Natural killer cell treated with Interleukin-12 subunit alpha and Interleukin-12 subunit beta and Interleukin-15 and Interleukin-18, amount 100 ng/mL, for 72 hours (primary cell): Measurements from ENCODE around the gene FARS2. TPM values are rescaled to one million over a fixed set of nuclear protein-coding genes. Genes with fewer than 3 reads are reported as not detected.

Experiments used
- ATAC-seq, 2 donors: fragments of 150-1000 bp; cut with Tn5 transposase in 1 of 2; sonication (Bioruptor Pico), chemical (Tn5 transposase) in 1 of 2; 2 replicates each; pipeline ENCODE4 v1.10.0; 2021
- DNase-seq: peaks from one replicate; pipeline ENCODE4 v3.0.0; 2022; ENCODE audit warnings: low spot score
- H3K27ac Mint-ChIP-seq, 2 donors: 1 replicate in 1 of 2; 2 replicates in 1 of 2; pipeline ENCODE4 v1.8.0; 2022; ENCODE audit warnings: mixed read lengths in 2 of 2, mild to moderate bottlenecking in 1 of 2, moderate library complexity in 1 of 2
- H3K27me3 Mint-ChIP-seq, 2 donors: 1 replicate in 1 of 2; 2 replicates in 1 of 2; pipeline ENCODE4 v1.8.0; 2022; ENCODE audit warnings: mixed read lengths in 2 of 2
- H3K36me3 Mint-ChIP-seq: one replicate; pipeline ENCODE4 v1.8.0; 2022; ENCODE audit warnings: mixed read lengths
- H3K4me1 Mint-ChIP-seq, 2 donors: 1 replicate in 1 of 2; 2 replicates in 1 of 2; pipeline ENCODE4 v1.8.0; 2022; ENCODE audit warnings: low read depth in 2 of 2, mixed read lengths in 2 of 2, mild to moderate bottlenecking in 1 of 2
- H3K4me3 Mint-ChIP-seq: one replicate; pipeline ENCODE4 v1.8.0; 2022; ENCODE audit warnings: mixed read lengths
- H3K9me3 Mint-ChIP-seq: 2 replicates; pipeline ENCODE4 v1.8.0; 2022; ENCODE audit warnings: mixed read lengths
- total RNA-seq, 2 donors: library from RNA; stranded (reverse); gene quantifications; one replicate each; pipeline ENCODE4 v1.2.3, GENCODE V29; 2022

Gene FARS2
- total RNA-seq, 2 donors from 2014 or later = 20.4 to 41.7 TPM

DNA sequence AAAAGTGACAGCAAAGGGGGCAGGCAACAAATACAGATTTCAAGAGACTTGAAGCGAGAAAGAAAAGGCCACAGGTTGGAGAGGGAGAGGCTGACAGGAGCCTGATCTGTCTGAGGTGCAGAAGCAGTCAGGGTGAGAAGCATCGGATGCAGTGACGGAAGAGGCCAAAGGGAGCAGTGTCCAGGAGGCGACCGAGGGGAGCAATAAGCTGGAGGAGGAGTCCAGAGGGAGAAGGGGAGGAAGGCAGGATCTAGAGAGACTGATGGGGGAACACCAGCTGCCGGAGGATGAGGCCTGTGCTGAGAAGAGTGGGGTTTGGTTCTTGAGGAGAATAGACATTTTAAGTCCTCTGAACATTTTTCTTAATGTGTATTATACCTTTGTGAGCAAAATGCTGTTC, 23.8 kb downstream of the FARS2 start:
- no peak for ATAC-seq
- Mint-ChIP-seq H3K9me3 (no peaks in the 10 kb centered on the region), H3K4me1 (peaks cover 29 to 55% of the 10 kb centered on the region in 2 donors), H3K36me3 (no peaks in the 10 kb centered on the region), H3K27ac (no peak overlapping the region), H3K27me3 (no peaks in the 10 kb centered on the region), H3K4me3 (no peak overlapping the region)
- DNase-seq = no peak

- no peaks in the 10 kb centered on the region for H3K36me3 Mint-ChIP-seq
- H3K4me1 Mint-ChIP-seq = peaks cover 26 to 51% of the 10 kb centered on the region in 2 donors
- no peak overlapping the region for H3K4me3 Mint-ChIP-seq
- H3K27me3 Mint-ChIP-seq = no peaks in the 10 kb centered on the region
- DNase-seq = no peak
- no peak overlapping the region for H3K27ac Mint-ChIP-seq
- no peak for ATAC-seq
- H3K9me3 Mint-ChIP-seq = no peaks in the 10 kb centered on the region
Observed at GRCh38 chr6:5285526-5285925, 24.2 kb downstream of the FARS2 start.

GRCh38 chr6:5286780-5287179, 25.5 kb downstream of the FARS2 start:
- no peak overlapping the region for H3K27ac Mint-ChIP-seq
- no peak for DNase-seq
- no peak overlapping the region for H3K4me3 Mint-ChIP-seq
- ATAC-seq = no peak
- H3K4me1 Mint-ChIP-seq = peaks cover 27 to 40% of the 10 kb centered on the region in 2 donors
- no peaks in the 10 kb centered on the region for H3K9me3 Mint-ChIP-seq
- no peaks in the 10 kb centered on the region for H3K27me3 Mint-ChIP-seq
- H3K36me3 Mint-ChIP-seq = no peaks in the 10 kb centered on the region

DNA sequence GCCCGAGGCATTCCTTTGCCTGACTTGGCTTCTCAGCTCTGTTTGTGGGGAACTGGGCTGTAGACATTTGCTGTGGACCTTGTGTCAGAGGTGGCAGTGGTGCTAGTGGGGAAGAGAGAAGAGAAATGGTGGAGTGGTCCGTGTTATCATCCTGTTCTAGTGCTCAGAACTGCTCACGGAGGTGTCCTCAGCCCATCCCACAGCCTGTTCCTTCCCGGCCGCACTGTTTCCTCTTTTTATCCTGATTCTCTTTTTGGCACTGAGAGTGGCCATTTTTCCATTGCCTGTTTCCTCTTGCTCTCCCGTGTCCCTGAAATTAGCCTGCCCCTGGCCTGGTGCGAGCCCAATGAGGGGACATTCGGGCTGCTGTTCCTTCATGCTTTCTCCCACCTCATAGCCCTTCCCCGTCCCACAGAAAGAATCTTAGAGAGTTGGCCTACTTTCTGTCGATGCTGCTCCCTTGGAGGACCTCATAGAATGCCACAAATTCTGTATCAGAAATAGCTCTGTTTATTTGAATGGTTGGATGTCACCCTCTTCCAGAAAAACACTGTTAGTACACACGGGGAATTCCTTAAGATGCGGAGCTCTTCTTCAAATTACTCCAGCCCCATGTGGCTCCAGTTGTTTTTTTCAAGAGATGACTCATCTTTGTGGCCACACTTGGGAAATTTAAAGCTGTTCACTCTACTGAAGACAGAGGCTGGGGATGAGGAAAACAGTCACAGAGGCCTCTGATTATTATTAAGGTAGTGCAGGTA, 26.1 kb downstream of the FARS2 start:
- H3K9me3 Mint-ChIP-seq = no peaks in the 10 kb centered on the region
- ATAC-seq = no peak
- peak overlapping the region in 1 of 2 donors; percentile 32 for H3K27ac Mint-ChIP-seq
- H3K36me3 Mint-ChIP-seq = peaks cover 4% of the 10 kb centered on the region
- peaks cover 29 to 39% of the 10 kb centered on the region in 2 donors for H3K4me1 Mint-ChIP-seq
- no peak for DNase-seq
- no peak overlapping the region for H3K4me3 Mint-ChIP-seq
- no peaks in the 10 kb centered on the region for H3K27me3 Mint-ChIP-seq

GRCh38 chr6:5287966-5288297, 26.6 kb downstream of the FARS2 start:
- no peak for DNase-seq
- Mint-ChIP-seq H3K36me3 (peaks cover 5% of the 10 kb centered on the region), H3K4me1 (peaks cover 34 to 41% of the 10 kb centered on the region in 2 donors), H3K27ac (peak overlapping the region; percentile 31 to 32), H3K4me3 (no peak overlapping the region), H3K9me3 (no peaks in the 10 kb centered on the region), H3K27me3 (no peaks in the 10 kb centered on the region)
- ATAC-seq = no peak

DNA sequence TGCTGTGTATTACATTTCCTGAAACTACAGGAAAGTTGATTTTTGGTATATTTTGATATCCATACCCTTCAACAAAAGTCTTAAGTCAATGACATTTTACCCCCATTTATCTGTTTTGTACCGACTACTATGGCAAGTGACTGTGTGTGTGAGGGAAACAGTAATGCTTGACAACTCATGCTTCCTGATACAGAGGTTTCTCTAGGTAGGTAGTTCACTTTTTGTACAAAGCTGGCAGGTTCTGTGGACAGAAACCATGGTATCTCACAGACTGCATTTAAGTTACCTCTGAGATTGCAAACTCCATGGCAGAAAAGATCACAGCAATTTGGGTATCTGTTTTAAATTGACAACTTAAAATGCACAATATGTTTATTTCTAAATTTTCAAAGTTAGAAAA, 28.8 kb downstream of the FARS2 start:
- H3K27me3 Mint-ChIP-seq = no peaks in the 10 kb centered on the region
- peaks cover 5% of the 10 kb centered on the region for H3K36me3 Mint-ChIP-seq
- no peak for ATAC-seq
- peaks cover 42 to 46% of the 10 kb centered on the region in 2 donors for H3K4me1 Mint-ChIP-seq
- no peak overlapping the region for H3K4me3 Mint-ChIP-seq
- H3K27ac Mint-ChIP-seq = no peak overlapping the region
- no peak for DNase-seq
- no peaks in the 10 kb centered on the region for H3K9me3 Mint-ChIP-seq

GRCh38 chr6:5290500-5290899, 29.2 kb downstream of the FARS2 start:
- ATAC-seq (no peak), DNase-seq (no peak)
- Mint-ChIP-seq H3K4me3 (no peak overlapping the region), H3K27ac (peak overlapping the region in 1 of 2 donors; percentile 38), H3K27me3 (no peaks in the 10 kb centered on the region), H3K9me3 (no peaks in the 10 kb centered on the region), H3K4me1 (peaks cover 42% of the 10 kb centered on the region in 2 donors), H3K36me3 (peaks cover 5% of the 10 kb centered on the region)

- no peak for ATAC-seq
- no peaks in the 10 kb centered on the region for H3K27me3 Mint-ChIP-seq
- H3K27ac Mint-ChIP-seq = no peak overlapping the region
- H3K4me1 Mint-ChIP-seq = peaks cover 37 to 38% of the 10 kb centered on the region in 2 donors
- H3K36me3 Mint-ChIP-seq = peaks cover 5% of the 10 kb centered on the region
- no peak for DNase-seq
- H3K4me3 Mint-ChIP-seq = no peak overlapping the region
- H3K9me3 Mint-ChIP-seq = no peaks in the 10 kb centered on the region
Observed at GRCh38 chr6:5292154-5292553, 30.8 kb downstream of the FARS2 start.

DNA sequence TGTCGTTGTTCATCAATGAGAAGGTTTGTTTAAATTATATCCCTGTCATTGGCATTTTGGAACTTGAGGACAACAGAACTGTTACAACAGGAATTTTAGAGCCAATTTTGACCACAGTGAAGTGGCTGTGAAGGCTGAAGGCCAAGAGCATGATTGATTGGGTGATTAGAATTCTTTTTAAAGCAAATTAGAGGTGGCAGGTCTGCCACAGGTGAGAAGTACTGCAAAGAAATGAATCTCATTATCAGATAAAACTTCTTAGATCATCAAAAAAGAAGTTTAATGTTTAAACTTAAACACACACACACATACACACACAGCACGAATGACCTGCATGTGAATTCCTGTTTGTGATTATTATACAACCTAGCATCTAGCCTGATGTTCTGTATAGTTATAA, 32.4 kb downstream of the FARS2 start:
- Mint-ChIP-seq H3K4me3 (peak overlapping the region; percentile 20), H3K4me1 (peaks cover 27 to 28% of the 10 kb centered on the region in 2 donors), H3K27ac (peak overlapping the region; percentile 63 to 70), H3K36me3 (peaks cover 5% of the 10 kb centered on the region), H3K9me3 (no peaks in the 10 kb centered on the region), H3K27me3 (no peaks in the 10 kb centered on the region)
- DNase-seq (no peak), ATAC-seq (no peak)

DNA sequence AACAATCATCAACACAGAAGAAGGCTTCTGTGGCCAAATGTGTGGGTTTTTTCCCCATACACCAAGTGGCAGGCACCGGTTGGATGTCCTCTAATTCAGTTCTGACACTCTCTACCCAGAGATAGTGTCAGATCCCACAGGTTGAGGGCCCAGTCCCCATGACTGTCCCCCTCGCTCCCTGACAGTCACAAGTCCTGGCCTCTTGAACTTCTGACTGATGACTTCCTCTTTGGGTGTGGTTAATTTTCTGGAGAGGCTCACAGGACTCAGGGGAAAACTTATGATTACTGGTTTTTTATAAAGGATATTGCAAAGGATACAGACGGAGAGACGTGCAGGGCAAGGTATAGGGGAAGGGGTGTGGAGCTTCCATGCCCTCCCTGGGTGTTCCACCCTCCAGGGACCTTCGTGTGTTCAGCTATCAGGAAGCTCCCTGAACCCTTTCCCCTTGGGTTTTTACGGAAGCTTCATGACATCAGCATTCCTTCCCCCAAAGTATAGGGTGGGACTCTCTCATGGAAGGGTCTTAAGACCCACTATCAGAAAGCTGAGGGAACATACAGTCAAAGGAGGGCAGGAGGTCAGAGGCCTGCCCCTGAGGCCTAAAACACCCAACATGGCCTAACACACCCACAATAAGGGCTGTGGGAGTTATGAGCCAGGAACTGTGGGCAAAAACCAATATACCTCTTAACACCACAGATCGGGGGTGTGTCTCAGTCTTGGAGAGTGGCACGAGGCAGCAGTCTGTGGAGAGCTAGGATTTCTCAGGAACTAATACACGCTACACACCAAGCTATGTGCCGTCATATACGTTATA, 33.3 kb downstream of the FARS2 start:
- H3K9me3 Mint-ChIP-seq = no peaks in the 10 kb centered on the region
- no peaks in the 10 kb centered on the region for H3K27me3 Mint-ChIP-seq
- H3K4me3 Mint-ChIP-seq = peak overlapping the region; percentile 20
- peaks cover 5% of the 10 kb centered on the region for H3K36me3 Mint-ChIP-seq
- H3K4me1 Mint-ChIP-seq = peaks cover 26 to 27% of the 10 kb centered on the region in 2 donors
- ATAC-seq = peak; percentile 77 to 85
- no peak for DNase-seq
- H3K27ac Mint-ChIP-seq = peak overlapping the region; percentile 63 to 70

DNA sequence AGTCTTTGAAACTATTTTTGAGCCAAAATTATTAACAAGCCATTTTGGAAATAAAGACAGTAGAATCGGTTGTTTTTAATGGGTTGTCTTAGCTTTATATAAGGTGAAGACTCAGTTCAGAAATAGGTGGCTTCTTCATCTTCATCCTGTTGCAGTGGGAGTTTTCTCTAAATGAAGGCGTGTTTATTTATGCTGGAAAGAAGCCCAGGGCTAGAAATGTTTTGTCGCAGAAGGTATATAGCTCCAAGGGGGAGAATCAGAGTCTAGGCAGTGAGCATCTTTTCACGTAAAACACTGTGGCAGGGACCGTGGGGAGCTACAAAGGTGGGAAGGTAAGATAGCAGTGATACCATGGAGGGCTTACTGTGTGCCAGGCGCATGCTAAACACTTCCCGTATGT, 34.3 kb downstream of the FARS2 start:
- H3K4me3 Mint-ChIP-seq = no peak overlapping the region
- peaks cover 5% of the 10 kb centered on the region for H3K36me3 Mint-ChIP-seq
- H3K27ac Mint-ChIP-seq = no peak overlapping the region
- no peaks in the 10 kb centered on the region for H3K27me3 Mint-ChIP-seq
- no peaks in the 10 kb centered on the region for H3K9me3 Mint-ChIP-seq
- DNase-seq = no peak
- peaks cover 30 to 32% of the 10 kb centered on the region in 2 donors for H3K4me1 Mint-ChIP-seq
- no peak for ATAC-seq

DNA sequence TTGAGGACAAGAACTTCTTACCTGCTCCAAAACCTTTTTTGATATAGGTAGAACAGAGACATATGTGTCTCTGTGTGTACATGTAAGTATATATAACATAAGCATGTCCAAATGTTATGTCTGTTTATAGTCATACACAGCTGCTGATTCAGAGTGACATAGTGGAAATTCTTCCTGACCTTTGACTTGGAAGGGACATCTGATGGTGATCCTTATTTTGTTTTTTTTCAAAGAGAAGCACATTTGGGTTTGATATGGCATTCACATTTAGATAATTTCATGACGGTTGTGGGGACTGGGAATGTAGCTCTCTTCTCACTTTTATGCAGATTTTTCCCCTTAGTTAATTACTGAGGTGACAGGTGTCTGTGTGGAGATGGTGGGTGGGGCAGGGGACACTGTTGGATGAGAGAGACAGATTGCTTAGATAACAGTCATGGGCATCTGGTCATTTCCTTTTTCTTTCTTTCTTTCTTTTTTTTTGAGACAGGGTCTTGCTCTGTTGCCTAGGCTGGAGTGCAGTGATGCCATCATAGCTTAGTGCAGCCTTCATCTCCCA, 39.0 kb downstream of the FARS2 start:
- H3K4me3 Mint-ChIP-seq = no peak overlapping the region
- ATAC-seq (no peak), DNase-seq (no peak)
- peaks cover 33 to 37% of the 10 kb centered on the region in 2 donors for H3K4me1 Mint-ChIP-seq
- H3K27me3 Mint-ChIP-seq = no peaks in the 10 kb centered on the region
- no peak overlapping the region for H3K27ac Mint-ChIP-seq
- no peaks in the 10 kb centered on the region for H3K9me3 Mint-ChIP-seq
- no peaks in the 10 kb centered on the region for H3K36me3 Mint-ChIP-seq

GRCh38 chr6:5302220-5302946, 41.1 kb downstream of the FARS2 start:
- H3K4me3 Mint-ChIP-seq = peak overlapping the region; percentile 74

More at GRCh38 chr6:5302220-5302946, 41.1 kb downstream of the FARS2 start:
- peak overlapping the region; percentile 40 to 57 for H3K27ac Mint-ChIP-seq
- no peaks in the 10 kb centered on the region for H3K36me3 Mint-ChIP-seq
- no peaks in the 10 kb centered on the region for H3K9me3 Mint-ChIP-seq
- no peaks in the 10 kb centered on the region for H3K27me3 Mint-ChIP-seq
- ATAC-seq = peak; percentile 90 to 97
- DNase-seq = no peak
- peaks cover 33 to 43% of the 10 kb centered on the region in 2 donors for H3K4me1 Mint-ChIP-seq
